Activated CD4-positive, CD25-positive, alpha-beta regulatory T cell treated with anti-CD3 and anti-CD28 coated beads, Interleukin-2, amount 50 U/mL, for 16 hours (primary cell): ENCODE data around the gene TRIM9.
A peak's percentile ranks its signal among the peaks of the same experiment; 100 is the strongest.

Experiments
- DNase-seq: peaks from one replicate; pipeline ENCODE4 v3.0.0-alpha.2; 2020; ENCODE audit warnings: low read depth, low spot score

TRIM9 gene

GRCh38 chr14:51094901-51095853 is at the start of gene TRIM9:
TRIM9 (minus strand) TSS chr14:51095105; CDS start chr14:51094939, 166 bp downstream.
- peak; percentile 60 for DNase-seq

GRCh38 chr14:51140856-51141255 is 46.0 kb upstream of the TRIM9 start:
- no peak for DNase-seq

GRCh38 chr14:51140338-51140737 is 45.4 kb upstream of the TRIM9 start:
- no peak for DNase-seq

GRCh38 chr14:51139121-51139681 is 44.3 kb upstream of the TRIM9 start:
- DNase-seq = no peak

GRCh38 chr14:51138404-51139103 is 43.6 kb upstream of the TRIM9 start:
- no peak for DNase-seq

- no peak for DNase-seq
These were observed 36.6 kb upstream of the TRIM9 start for GRCh38 chr14:51131516-51131915.

- DNase-seq = no peak
These were observed 34.2 kb upstream of the TRIM9 start for GRCh38 chr14:51129130-51129529.

GRCh38 chr14:51124029-51124428 is 29.1 kb upstream of the TRIM9 start:
- no peak for DNase-seq

- no peak for DNase-seq
These were observed 26.2 kb upstream of the TRIM9 start for GRCh38 chr14:51121096-51121495.

GRCh38 chr14:51119411-51120051 is 24.6 kb upstream of the TRIM9 start:
- no peak for DNase-seq

- DNase-seq = no peak
These were observed 24.1 kb upstream of the TRIM9 start for GRCh38 chr14:51118993-51119392.

- DNase-seq = no peak
These were observed 22.7 kb upstream of the TRIM9 start for GRCh38 chr14:51117593-51117992.

- DNase-seq = no peak
These were observed 21.8 kb upstream of the TRIM9 start for GRCh38 chr14:51116682-51117081.

GRCh38 chr14:51109651-51110050 is 14.7 kb upstream of the TRIM9 start:
- no peak for DNase-seq

- DNase-seq = no peak
These were observed 12.9 kb upstream of the TRIM9 start for GRCh38 chr14:51107801-51108200.

GRCh38 chr14:51104467-51104866 is 9.6 kb upstream of the TRIM9 start:
- no peak for DNase-seq

- no peak for DNase-seq
These were observed 2.4 kb upstream of the TRIM9 start for GRCh38 chr14:51097287-51097686.

- DNase-seq = no peak
These were observed 2.0 kb upstream of the TRIM9 start for GRCh38 chr14:51096870-51097269.

GRCh38 chr14:51095854-51096823 is 1.2 kb upstream of the TRIM9 start:
- no peak for DNase-seq

- DNase-seq = no peak
These were observed 553 bp downstream of the TRIM9 start for GRCh38 chr14:51094282-51094821.
